GM12878 (cell line): ENCODE data around the gene INTS6. TPM values are rescaled to one million over a fixed set of nuclear protein-coding genes. Genes with fewer than 3 reads are reported as not detected.

Source experiments
- BHLHE40 ChIP-seq, 2 experiments: fragments of 450-650 bp in 1 of 2; IDR thresholded peaks; 2 replicates each; pipeline ENCODE4 v1.6.1; 2011 to 2017; ENCODE audit warnings: low read depth in 2 of 2, borderline replicate concordance in 1 of 2, improper control_type of control experiment in 1 of 2, low read length in 1 of 2, mild to moderate bottlenecking in 1 of 2
- BMI1 ChIP-seq: fragments of 450-650 bp; IDR thresholded peaks from 2 replicates; pipeline ENCODE4 v1.6.1; 2016; ENCODE audit warnings: mild to moderate bottlenecking, moderate library complexity, borderline replicate concordance
- CHD2 ChIP-seq: IDR thresholded peaks from 2 replicates; pipeline ENCODE4 v1.6.1; 2011; ENCODE audit warnings: low read depth, low read length, improper control_type of control experiment, borderline replicate concordance
- EED ChIP-seq: sonication (generic); IDR thresholded peaks from 2 replicates; pipeline ENCODE4 v1.6.1; 2016; ENCODE audit warnings: antibody characterized with exemption, low read depth
- EP300 ChIP-seq, 2 experiments: fragments of 150-350 bp in 1 of 2; IDR thresholded peaks; 2 replicates each; pipeline ENCODE4 v1.6.1; 2011 to 2012; ENCODE audit warnings: low read depth in 2 of 2, low read length in 2 of 2, borderline replicate concordance in 1 of 2, improper control_type of control experiment in 1 of 2, inconsistent platforms in 1 of 2; ENCODE audit not compliant: control insufficient read depth in 1 of 2
- GATAD2B ChIP-seq: fragments of 450-650 bp; conservative IDR thresholded peaks from 2 replicates; pipeline ENCODE4 v1.6.1; 2017; ENCODE audit warnings: low read depth, mild to moderate bottlenecking, moderate library complexity
- HDGF ChIP-seq: fragments of 450-650 bp; IDR thresholded peaks from 2 replicates; pipeline ENCODE4 v1.6.1; 2016; ENCODE audit warnings: antibody characterized with exemption
- IKZF1 ChIP-seq: fragments of 450-650 bp; conservative IDR thresholded peaks from 2 replicates; pipeline ENCODE4 v1.6.1; 2017; ENCODE audit warnings: antibody characterized with exemption, mild to moderate bottlenecking
- LARP7 ChIP-seq: fragments of 450-650 bp; IDR thresholded peaks from 2 replicates; pipeline ENCODE4 v1.6.1; 2017; ENCODE audit warnings: mild to moderate bottlenecking
- MEF2B ChIP-seq: fragments of 450-650 bp; IDR thresholded peaks from 2 replicates; pipeline ENCODE4 v1.6.1; 2018; ENCODE audit warnings: mild to moderate bottlenecking, moderate library complexity; ENCODE audit not compliant: partially characterized antibody, poor library complexity, severe bottlenecking
- MTA2 ChIP-seq: fragments of 450-650 bp; IDR thresholded peaks from 2 replicates; pipeline ENCODE4 v1.6.1; 2016; ENCODE audit warnings: low read depth, mild to moderate bottlenecking, moderate library complexity
- POLR2A ChIP-seq: IDR thresholded peaks from 2 replicates; pipeline ENCODE4 v1.6.1; 2011; ENCODE audit warnings: low read depth, mild to moderate bottlenecking, low read length
- SMC3 ChIP-seq: IDR thresholded peaks from 2 replicates; pipeline ENCODE4 v1.6.1; 2011; ENCODE audit warnings: low read length, improper control_type of control experiment, borderline replicate concordance
- TCF7 ChIP-seq: IDR thresholded peaks from 2 replicates; pipeline ENCODE4 v1.6.1; 2014; ENCODE audit warnings: antibody characterized with exemption, borderline replicate concordance
- ZNF207 ChIP-seq: fragments of 450-650 bp; IDR thresholded peaks from 2 replicates; pipeline ENCODE4 v1.6.1; 2014; ENCODE audit warnings: antibody characterized with exemption, mild to moderate bottlenecking, borderline replicate concordance
- polyA plus RNA-seq, 11 experiments: library from polyadenylated mRNA; depleted of rRNA in 4 of 11; unstranded in 6 of 11; stranded (reverse) in 5 of 11; fragments of >200 nt; fragmentation: Nextera tagmentation in 4 of 11; fragmentation: Illumina TruSeq in 1 of 11; extraction: Ambion mirVana in 4 of 11; extraction: Trizol in 1 of 11; gene quantifications; 1 replicate in 1 of 11; 2 replicates in 10 of 11; pipeline versions ENCODE4 v1.2.1 to v1.2.3, GENCODE V29; 2011 to 2016; ENCODE audit warnings: inconsistent platforms in 2 of 11, missing spikeins in 2 of 11, low read depth in 1 of 11
- total RNA-seq, 4 experiments: library from RNA; depleted of rRNA in 3 of 4; stranded (reverse); fragments of >200 nt in 3 of 4; fragmentation: Illumina TruSeq in 1 of 4; extraction: Trizol in 1 of 4; gene quantifications; 2 replicates each; pipeline versions ENCODE4 v1.2.1 to v1.2.3, GENCODE V29; 2013 to 2021
- TF ChIP-seq, protein P1 (sequence below): fragments of 450-650 bp; IDR thresholded peaks from 2 replicates; pipeline ENCODE4 v1.6.1; 2017; ENCODE audit warnings: borderline replicate concordance
- TF ChIP-seq, protein P2 (sequence below): fragments of 450-650 bp; IDR thresholded peaks from 2 replicates; pipeline ENCODE4 v1.6.1; 2016; ENCODE audit warnings: mild to moderate bottlenecking
- TF ChIP-seq, protein P3 (sequence below): fragments of 450-650 bp; IDR thresholded peaks from 2 replicates; pipeline ENCODE4 v1.6.1; 2017; ENCODE audit warnings: mild to moderate bottlenecking, moderate library complexity
- TF ChIP-seq, protein P4 (sequence below): fragments of 450-650 bp; formaldehyde crosslinking; IDR thresholded peaks from 2 replicates; pipeline ENCODE4 v1.5.0; 2022; ENCODE audit warnings: mild to moderate bottlenecking, missing genetic modification characterization

Gene INTS6
- total and polyA plus RNA-seq, 10 of the 15 experiments (the other 5 are each of a cell fraction or from before 2014, with no cell fraction given): 7.2 to 57.7 (median 30.9) TPM

DNA sequence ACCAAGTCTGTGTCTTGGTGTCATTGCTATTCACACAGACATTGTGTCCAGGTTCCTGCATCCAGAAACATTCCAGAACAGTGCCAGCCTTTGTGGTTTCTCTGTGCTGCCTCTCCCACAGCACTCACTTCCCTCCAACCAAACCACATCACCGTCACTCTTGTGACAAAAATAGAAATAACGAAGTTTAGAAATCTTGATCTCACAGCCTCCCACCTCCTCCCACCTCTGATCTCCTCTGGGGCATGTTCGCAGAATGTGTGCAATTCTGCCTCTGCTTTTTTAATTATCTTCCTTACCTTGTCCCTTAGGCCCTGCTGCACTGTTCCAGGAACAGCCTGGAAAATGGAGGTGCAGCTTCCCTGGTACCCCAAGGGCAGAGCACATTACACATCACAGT, 122.0 kb downstream of the INTS6 start (continued):
- TF ChIP-seq EP300 (IDR thresholded peaks at IDR 0.05; ENCODE audit: borderline replicate concordance in 1 of 2, control insufficient read depth in 1 of 2, low read depth in 2 of 2, low read length in 2 of 2) (peak; percentile 84 to 89; a peak in 3 of 4 replicates), GATAD2B (peak; percentile 95), POLR2A (no peak), ZNF207 (0 out of 2 replicates have a peak, but pooled peaks have one; percentile 51), EED (peak; percentile 99), MTA2 (peak; percentile 97), BMI1 (peak; percentile 81), LARP7 (peak; percentile 64; the same call in 1 of the 2 replicates), SMC3 (no peak), BHLHE40 (IDR thresholded peaks at IDR 0.05; ENCODE audit: borderline replicate concordance in 1 of 2, low read depth in 2 of 2, low read length in 1 of 2) (peak in 1 of 2 experiments; percentile 70; a peak in 2 of 4 replicates), TCF7 (no peak), CHD2 (peak; percentile 53; the same call in 1 of the 2 replicates), IKZF1 (peak; percentile 100), HDGF (no peak), MEF2B (peak; percentile 95)
- TF ChIP-seq, protein P1, sequence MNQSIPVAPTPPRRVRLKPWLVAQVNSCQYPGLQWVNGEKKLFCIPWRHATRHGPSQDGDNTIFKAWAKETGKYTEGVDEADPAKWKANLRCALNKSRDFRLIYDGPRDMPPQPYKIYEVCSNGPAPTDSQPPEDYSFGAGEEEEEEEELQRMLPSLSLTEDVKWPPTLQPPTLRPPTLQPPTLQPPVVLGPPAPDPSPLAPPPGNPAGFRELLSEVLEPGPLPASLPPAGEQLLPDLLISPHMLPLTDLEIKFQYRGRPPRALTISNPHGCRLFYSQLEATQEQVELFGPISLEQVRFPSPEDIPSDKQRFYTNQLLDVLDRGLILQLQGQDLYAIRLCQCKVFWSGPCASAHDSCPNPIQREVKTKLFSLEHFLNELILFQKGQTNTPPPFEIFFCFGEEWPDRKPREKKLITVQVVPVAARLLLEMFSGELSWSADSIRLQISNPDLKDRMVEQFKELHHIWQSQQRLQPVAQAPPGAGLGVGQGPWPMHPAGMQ: no peak
- TF ChIP-seq, protein P2, sequence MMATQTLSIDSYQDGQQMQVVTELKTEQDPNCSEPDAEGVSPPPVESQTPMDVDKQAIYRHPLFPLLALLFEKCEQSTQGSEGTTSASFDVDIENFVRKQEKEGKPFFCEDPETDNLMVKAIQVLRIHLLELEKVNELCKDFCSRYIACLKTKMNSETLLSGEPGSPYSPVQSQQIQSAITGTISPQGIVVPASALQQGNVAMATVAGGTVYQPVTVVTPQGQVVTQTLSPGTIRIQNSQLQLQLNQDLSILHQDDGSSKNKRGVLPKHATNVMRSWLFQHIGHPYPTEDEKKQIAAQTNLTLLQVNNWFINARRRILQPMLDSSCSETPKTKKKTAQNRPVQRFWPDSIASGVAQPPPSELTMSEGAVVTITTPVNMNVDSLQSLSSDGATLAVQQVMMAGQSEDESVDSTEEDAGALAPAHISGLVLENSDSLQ: 0 out of 2 replicates have a peak, but pooled peaks have one; percentile 30
- TF ChIP-seq, protein P3, sequence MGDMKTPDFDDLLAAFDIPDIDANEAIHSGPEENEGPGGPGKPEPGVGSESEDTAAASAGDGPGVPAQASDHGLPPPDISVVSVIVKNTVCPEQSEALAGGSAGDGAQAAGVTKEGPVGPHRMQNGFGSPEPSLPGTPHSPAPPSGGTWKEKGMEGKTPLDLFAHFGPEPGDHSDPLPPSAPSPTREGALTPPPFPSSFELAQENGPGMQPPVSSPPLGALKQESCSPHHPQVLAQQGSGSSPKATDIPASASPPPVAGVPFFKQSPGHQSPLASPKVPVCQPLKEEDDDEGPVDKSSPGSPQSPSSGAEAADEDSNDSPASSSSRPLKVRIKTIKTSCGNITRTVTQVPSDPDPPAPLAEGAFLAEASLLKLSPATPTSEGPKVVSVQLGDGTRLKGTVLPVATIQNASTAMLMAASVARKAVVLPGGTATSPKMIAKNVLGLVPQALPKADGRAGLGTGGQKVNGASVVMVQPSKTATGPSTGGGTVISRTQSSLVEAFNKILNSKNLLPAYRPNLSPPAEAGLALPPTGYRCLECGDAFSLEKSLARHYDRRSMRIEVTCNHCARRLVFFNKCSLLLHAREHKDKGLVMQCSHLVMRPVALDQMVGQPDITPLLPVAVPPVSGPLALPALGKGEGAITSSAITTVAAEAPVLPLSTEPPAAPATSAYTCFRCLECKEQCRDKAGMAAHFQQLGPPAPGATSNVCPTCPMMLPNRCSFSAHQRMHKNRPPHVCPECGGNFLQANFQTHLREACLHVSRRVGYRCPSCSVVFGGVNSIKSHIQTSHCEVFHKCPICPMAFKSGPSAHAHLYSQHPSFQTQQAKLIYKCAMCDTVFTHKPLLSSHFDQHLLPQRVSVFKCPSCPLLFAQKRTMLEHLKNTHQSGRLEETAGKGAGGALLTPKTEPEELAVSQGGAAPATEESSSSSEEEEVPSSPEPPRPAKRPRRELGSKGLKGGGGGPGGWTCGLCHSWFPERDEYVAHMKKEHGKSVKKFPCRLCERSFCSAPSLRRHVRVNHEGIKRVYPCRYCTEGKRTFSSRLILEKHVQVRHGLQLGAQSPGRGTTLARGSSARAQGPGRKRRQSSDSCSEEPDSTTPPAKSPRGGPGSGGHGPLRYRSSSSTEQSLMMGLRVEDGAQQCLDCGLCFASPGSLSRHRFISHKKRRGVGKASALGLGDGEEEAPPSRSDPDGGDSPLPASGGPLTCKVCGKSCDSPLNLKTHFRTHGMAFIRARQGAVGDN: no peak
- TF ChIP-seq, protein P4, sequence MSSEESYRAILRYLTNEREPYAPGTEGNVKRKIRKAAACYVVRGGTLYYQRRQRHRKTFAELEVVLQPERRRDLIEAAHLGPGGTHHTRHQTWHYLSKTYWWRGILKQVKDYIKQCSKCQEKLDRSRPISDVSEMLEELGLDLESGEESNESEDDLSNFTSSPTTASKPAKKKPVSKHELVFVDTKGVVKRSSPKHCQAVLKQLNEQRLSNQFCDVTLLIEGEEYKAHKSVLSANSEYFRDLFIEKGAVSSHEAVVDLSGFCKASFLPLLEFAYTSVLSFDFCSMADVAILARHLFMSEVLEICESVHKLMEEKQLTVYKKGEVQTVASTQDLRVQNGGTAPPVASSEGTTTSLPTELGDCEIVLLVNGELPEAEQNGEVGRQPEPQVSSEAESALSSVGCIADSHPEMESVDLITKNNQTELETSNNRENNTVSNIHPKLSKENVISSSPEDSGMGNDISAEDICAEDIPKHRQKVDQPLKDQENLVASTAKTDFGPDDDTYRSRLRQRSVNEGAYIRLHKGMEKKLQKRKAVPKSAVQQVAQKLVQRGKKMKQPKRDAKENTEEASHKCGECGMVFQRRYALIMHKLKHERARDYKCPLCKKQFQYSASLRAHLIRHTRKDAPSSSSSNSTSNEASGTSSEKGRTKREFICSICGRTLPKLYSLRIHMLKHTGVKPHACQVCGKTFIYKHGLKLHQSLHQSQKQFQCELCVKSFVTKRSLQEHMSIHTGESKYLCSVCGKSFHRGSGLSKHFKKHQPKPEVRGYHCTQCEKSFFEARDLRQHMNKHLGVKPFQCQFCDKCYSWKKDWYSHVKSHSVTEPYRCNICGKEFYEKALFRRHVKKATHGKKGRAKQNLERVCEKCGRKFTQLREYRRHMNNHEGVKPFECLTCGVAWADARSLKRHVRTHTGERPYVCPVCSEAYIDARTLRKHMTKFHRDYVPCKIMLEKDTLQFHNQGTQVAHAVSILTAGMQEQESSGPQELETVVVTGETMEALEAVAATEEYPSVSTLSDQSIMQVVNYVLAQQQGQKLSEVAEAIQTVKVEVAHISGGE (CRISPR knock-in tag): no peak
